HCT116 (cell line): ENCODE results near the gene MRPS16. TPM values are rescaled to one million over a fixed set of nuclear protein-coding genes. Genes with fewer than 3 reads are reported as not detected.

Source experiments
- ATAC-seq: fragments of 200-7000 bp; cut with Tn5 transposase; 2 replicates; pipeline ENCODE4 v1.9.1; 2020; ENCODE audit warnings: mild to moderate bottlenecking, moderate library complexity
- BruUV-seq: library from RNA; stranded (reverse); fragments of 400-500 nt; replicated peaks from 2 replicates; lab custom pipeline; 2021; lab: Mats Ljungman, UMichigan
- CTCF ChIA-PET: fragments of 300-600 bp; sonication (Branson Sonifier 250); formaldehyde crosslinking; loops from one replicate; lab custom pipeline; 2021; ENCODE audit warnings: antibody characterized with exemption; lab: Charles Lee
- POLR2A ChIA-PET: fragments of 300-600, 350-600 bp; sonication (Branson Sonifier 250); formaldehyde crosslinking; loops from one replicate; lab custom pipeline; 2021; ENCODE audit warnings: antibody characterized with exemption; lab: Charles Lee
- RAD21 ChIA-PET, 2 experiments: fragments of 300-600 bp; sonication (Branson Sonifier 250); formaldehyde crosslinking; loops; one replicate each; lab custom pipeline; 2023; ENCODE audit warnings: low total read pairs in 2 of 2; ENCODE audit not compliant: uncharacterized antibody in 2 of 2, unreplicated experiment in 2 of 2, low non-redundant PET in 1 of 2; lab: Charles Lee
- DNase-seq: peaks from one replicate; pipeline ENCODE4 v3.0.0-alpha.2; 2010; ENCODE audit warnings: low read depth, low spot score
- H2AFZ ChIP-seq: fragments of 200-600 bp; shearing (Covaris generic), sonication (generic); 2 replicates; pipeline ENCODE4 v1.6.1; 2017; ENCODE audit warnings: low read depth, mixed run types, mixed read lengths, antibody characterized with exemption, low read length; ENCODE audit not compliant: poor library complexity, severe bottlenecking
- H3K27ac ChIP-seq: 2 replicates; pipeline ENCODE4 v1.5.1; 2012; ENCODE audit warnings: low read depth, low read length
- H3K27me3 ChIP-seq: fragments of 200-600 bp; sonication (generic); 2 replicates; pipeline ENCODE4 v1.6.1; 2016; ENCODE audit warnings: mixed run types, low read length, mixed read lengths; ENCODE audit not compliant: insufficient read depth
- H3K36me3 ChIP-seq, 2 experiments: fragments of 200-500 bp in 1 of 2; fragments of 200-600 bp in 1 of 2; sonication (Bioruptor generic) in 1 of 2; sonication (generic) in 1 of 2; 2 replicates each; pipeline versions ENCODE4 v1.5.1 to v1.6.1; 2014 to 2016; ENCODE audit warnings: low read length in 2 of 2, inconsistent platforms in 1 of 2, mixed read lengths in 1 of 2, mixed run types in 1 of 2; ENCODE audit not compliant: insufficient read depth in 2 of 2, control insufficient read depth in 1 of 2
- H3K4me1 ChIP-seq, 2 experiments: fragments of 200-600 bp in 1 of 2; sonication (generic) in 1 of 2; 2 replicates each; pipeline versions ENCODE4 v1.5.1 to v1.6.1; 2012 to 2017; ENCODE audit warnings: low read length in 2 of 2, inconsistent platforms in 1 of 2, mild to moderate bottlenecking in 1 of 2, mixed read lengths in 1 of 2, mixed run types in 1 of 2, moderate library complexity in 1 of 2; ENCODE audit not compliant: insufficient read depth in 2 of 2, control insufficient read depth in 1 of 2
- H3K4me2 ChIP-seq: fragments of 200-600 bp; sonication (generic); 2 replicates; pipeline ENCODE4 v1.6.1; 2017; ENCODE audit warnings: mixed run types, low read length, mixed read lengths
- H3K4me3 ChIP-seq, 2 experiments: fragments of 200-600 bp in 1 of 2; sonication (generic) in 1 of 2; replicated peaks in 1 of 2; 2 replicates each; pipeline ENCODE4 v1.5.1; 2011 to 2016; ENCODE audit warnings: low read length in 2 of 2, control low read depth in 1 of 2, low read depth in 1 of 2, mild to moderate bottlenecking in 1 of 2, mixed read lengths in 1 of 2, mixed run types in 1 of 2
- H3K79me2 ChIP-seq: fragments of 200-600 bp; sonication (generic); 2 replicates; pipeline ENCODE4 v1.6.1; 2017; ENCODE audit warnings: mild to moderate bottlenecking, mixed run types, low read length, moderate library complexity, mixed read lengths; ENCODE audit not compliant: insufficient read depth
- H3K9ac ChIP-seq: fragments of 200-600 bp; sonication (generic); 2 replicates; pipeline ENCODE4 v1.6.1; 2016; ENCODE audit warnings: low read length, mixed read lengths
- H3K9me2 ChIP-seq: fragments of 200-600 bp; sonication (generic), shearing (Covaris generic); 2 replicates; pipeline ENCODE4 v1.6.1; 2017; ENCODE audit warnings: mixed run types, mild to moderate bottlenecking, moderate library complexity; ENCODE audit not compliant: insufficient read depth
- H3K9me3 ChIP-seq, 2 experiments: fragments of 200-500 bp in 1 of 2; fragments of 200-600 bp in 1 of 2; sonication (Bioruptor generic) in 1 of 2; sonication (generic) in 1 of 2; 2 replicates each; pipeline ENCODE4 v1.6.1; 2014 to 2017; ENCODE audit warnings: low read length in 2 of 2, mixed read lengths in 2 of 2, inconsistent platforms in 1 of 2, low read depth in 1 of 2, mild to moderate bottlenecking in 1 of 2, mixed run types in 1 of 2, moderate library complexity in 1 of 2; ENCODE audit not compliant: control insufficient read depth in 1 of 2, insufficient read depth in 1 of 2
- H4K20me1 ChIP-seq: fragments of 200-600 bp; sonication (generic), shearing (Covaris generic); 2 replicates; pipeline ENCODE4 v1.6.1; 2017; ENCODE audit warnings: mixed run types, mild to moderate bottlenecking, moderate library complexity; ENCODE audit not compliant: insufficient read depth
- ATF3 ChIP-seq: IDR thresholded peaks from 2 replicates; pipeline ENCODE4 v1.6.1; 2012
- CBX3 ChIP-seq: IDR thresholded peaks from 2 replicates; pipeline ENCODE4 v1.6.1; 2012; ENCODE audit warnings: low read depth
- CEBPB ChIP-seq: IDR thresholded peaks from 2 replicates; pipeline ENCODE4 v1.6.1; 2012; ENCODE audit warnings: low read depth
- POLR2A ChIP-seq: IDR thresholded peaks from 2 replicates; pipeline ENCODE4 v1.7.0; 2011; ENCODE audit warnings: borderline replicate concordance; ENCODE audit not compliant: insufficient read depth, insufficient read length; ENCODE audit errors: extremely low read depth
- REST ChIP-seq: IDR thresholded peaks from 2 replicates; pipeline ENCODE4 v1.6.1; 2012; ENCODE audit warnings: low read depth
- SP1 ChIP-seq: IDR thresholded peaks from 2 replicates; pipeline ENCODE4 v1.6.1; 2012; ENCODE audit warnings: low read depth
- ZBTB33 ChIP-seq: IDR thresholded peaks from 2 replicates; pipeline ENCODE4 v1.6.1; 2011; ENCODE audit warnings: mild to moderate bottlenecking, low read length, moderate library complexity; ENCODE audit not compliant: insufficient replicate concordance; ENCODE audit errors: extremely low read depth
- intact Hi-C: fragments of 100-400 bp; cut with micrococcal nuclease; formaldehyde crosslinking; loops from 2 replicates; pipeline ENCODE4 v1.10.0; 2022
- total RNA-seq: library from RNA; stranded (reverse); gene quantifications from one replicate; pipeline ENCODE4 v1.2.1, GENCODE V29; 2021; ENCODE audit not compliant: unreplicated experiment

Gene MRPS16
- total RNA-seq, 1 experiment from 2014 or later: 122 TPM

GRCh38 chr10:73205081-73205480 is 47.4 kb downstream of the MRPS16 start:
- no peaks in the 10 kb centered on the region for H3K36me3 ChIP-seq
- H3K4me2 ChIP-seq: no peak overlapping the region
- RAD21 ChIA-PET: interaction anchor here in 1 of 2 experiments (0.6 kb wide), 1 partner anchor 1558 kb away, joined by 4 read pairs; no protein-coding TSS in a partner anchor
- no peaks in the 10 kb centered on the region for H3K9me3 ChIP-seq
- CTCF ChIA-PET: no interaction called here
- DNase-seq (no peak), ATAC-seq (no peak)
- intact Hi-C loops: no loop called here
- H3K4me1 ChIP-seq: no peaks in the 10 kb centered on the region
- H3K9ac ChIP-seq: no peak overlapping the region
- H3K79me2 ChIP-seq: no peaks in the 10 kb centered on the region
- POLR2A ChIA-PET: no interaction called here
- no peak for TF ChIP-seq CBX3
- TF ChIP-seq ATF3: no peak
- TF ChIP-seq SP1: no peak
- no peak for TF ChIP-seq REST
- no peak for TF ChIP-seq CEBPB
- TF ChIP-seq ZBTB33: no peak
- TF ChIP-seq POLR2A: no peak
- TF ChIP-seq, all 23 proteins: peak for 0
- H4K20me1 ChIP-seq: no peaks in the 10 kb centered on the region
- no peak overlapping the region for H3K27ac ChIP-seq
- H3K4me3 ChIP-seq: no peak overlapping the region
- BruUV-seq: no TSS peak
- no peaks in the 10 kb centered on the region for H3K9me2 ChIP-seq
- no peak overlapping the region for H2AFZ ChIP-seq
- H3K27me3 ChIP-seq: no peaks in the 10 kb centered on the region

Other genes with a start within 250 kb of the MRPS16 start
- 49.7 TPM for gene P4HA1, start 155.8 kb downstream of the MRPS16 start, total RNA-seq
- gene NUDT13, start 142.2 kb downstream of the MRPS16 start, total RNA-seq: 1.2 TPM
- gene ECD, start 84.6 kb downstream of the MRPS16 start, total RNA-seq: 25.4 TPM
- 17.5 TPM for gene FAM149B1, start 84.5 kb downstream of the MRPS16 start, total RNA-seq
- 40.3 TPM for gene DNAJC9, start 5.4 kb downstream of the MRPS16 start, total RNA-seq
- gene CFAP70, start 106.2 kb upstream of the MRPS16 start, total RNA-seq: 2.9 TPM
- gene ANXA7, start 161.4 kb upstream of the MRPS16 start, total RNA-seq: 105 TPM
- 1.7 TPM for gene MSS51, start 180.9 kb upstream of the MRPS16 start, total RNA-seq
- gene PPP3CB, start 243.4 kb upstream of the MRPS16 start, total RNA-seq: 32.0 TPM